Metanephros (tissue), 1 donor: ENCODE measurements around the gene S100A3. TPM values are rescaled to one million over a fixed set of nuclear protein-coding genes. Genes with fewer than 3 reads are reported as not detected.

Experiments used
- total RNA-seq: library from RNA; depleted of rRNA; stranded (reverse); fragments of >200 nt; gene quantifications from one replicate; pipeline ENCODE4 v1.2.3, GENCODE V29; 2014

S100A3 gene, protein sequence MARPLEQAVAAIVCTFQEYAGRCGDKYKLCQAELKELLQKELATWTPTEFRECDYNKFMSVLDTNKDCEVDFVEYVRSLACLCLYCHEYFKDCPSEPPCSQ
- total RNA-seq, result not detected

DNA sequence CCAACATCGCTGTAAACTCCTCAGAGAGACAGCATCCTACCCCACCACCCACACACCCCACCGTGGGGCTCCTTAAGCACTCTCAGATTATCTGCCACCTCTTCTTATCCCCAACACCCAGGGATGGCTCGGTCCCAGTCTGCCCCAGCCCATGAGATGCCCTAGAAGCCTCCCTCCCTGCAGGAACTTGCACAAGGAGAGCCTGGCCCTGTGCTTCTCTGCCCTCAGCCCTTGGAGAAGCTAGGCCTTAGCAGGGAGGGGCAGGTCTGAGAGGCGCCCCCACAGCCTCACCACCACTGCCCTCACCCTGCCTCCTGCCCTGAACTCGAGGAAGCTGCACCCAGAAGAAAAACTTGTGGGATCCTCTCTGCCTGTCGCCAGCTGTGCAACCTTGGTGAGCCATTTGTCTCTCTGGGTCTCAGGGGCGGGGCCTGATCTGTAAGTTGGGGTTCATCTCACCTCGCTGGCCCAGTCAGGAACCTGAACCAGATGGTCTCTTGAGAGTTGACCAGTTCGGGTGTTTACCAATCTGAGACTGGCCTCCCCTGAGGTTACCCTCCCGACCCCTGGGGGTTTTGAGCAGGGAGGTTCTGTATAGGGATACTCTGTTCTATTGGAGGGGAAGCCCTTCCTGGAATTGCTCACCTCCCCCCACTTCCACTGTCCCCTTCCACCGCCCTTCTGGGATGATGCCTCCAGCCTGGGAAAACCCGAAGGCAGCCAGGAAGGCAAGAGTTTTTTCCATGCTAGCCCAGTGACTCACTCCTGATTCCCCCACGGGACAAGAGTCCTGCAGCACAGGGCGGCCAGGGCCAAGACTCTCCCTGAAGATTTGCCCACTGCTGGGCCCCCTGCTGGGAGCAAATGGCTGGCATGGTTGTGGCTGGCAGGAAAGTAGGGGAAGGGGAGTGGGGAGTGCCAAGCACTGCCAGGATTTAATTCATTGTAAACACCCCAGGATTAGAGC is at the start of gene S100A3:
TSS of gene S100A3 (minus strand) at position 537 of the 967 bp plus-strand sequence. CDS start 773 bp downstream, outside the sequence.

DNA sequence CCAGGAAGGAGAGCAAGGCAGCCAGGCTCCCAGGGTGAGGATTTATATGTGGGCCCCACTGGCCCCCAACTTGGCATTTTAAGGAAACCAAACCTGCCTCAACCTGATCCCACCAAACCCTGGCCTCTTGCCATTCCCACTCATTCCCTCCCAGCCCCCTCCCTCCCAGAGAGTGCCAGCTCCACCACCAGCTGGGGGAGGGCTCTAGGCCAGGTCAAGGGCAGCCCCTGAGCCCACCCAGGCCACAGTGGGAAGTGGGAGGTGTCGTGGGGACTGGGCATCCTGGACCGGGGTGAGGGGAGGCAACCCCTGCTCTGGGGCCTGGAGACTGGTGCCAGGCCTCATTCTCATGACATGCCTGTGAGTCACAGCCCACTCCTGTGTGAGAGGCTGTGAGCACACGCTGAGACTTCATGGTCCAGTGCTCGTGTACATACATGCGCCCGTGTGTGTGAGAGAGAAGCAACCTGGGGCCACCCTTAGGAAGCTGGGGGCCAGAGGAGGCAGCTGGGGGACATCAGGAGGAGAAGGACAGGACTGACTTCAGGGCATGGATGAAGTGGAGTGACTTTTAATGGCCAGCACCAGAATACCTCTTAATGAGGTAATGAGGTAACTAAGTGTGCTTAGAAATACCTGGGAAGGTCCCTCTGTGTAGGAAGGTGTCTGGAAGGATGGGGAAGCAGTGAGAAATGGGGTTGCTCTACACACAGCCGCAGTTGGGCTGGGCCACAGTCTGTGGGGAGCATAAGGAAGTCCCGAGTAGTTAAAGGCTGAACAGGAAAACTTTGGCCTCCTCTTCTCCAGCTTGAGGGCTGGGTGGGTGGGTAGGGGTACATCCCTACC is 16.7 kb upstream of the S100A3 start, which contains the start of gene S100A2:
TSS of gene S100A2 (minus strand) at position 316 of the 846 bp plus-strand sequence. CDS start 1,967 bp downstream, outside the sequence.

DNA sequence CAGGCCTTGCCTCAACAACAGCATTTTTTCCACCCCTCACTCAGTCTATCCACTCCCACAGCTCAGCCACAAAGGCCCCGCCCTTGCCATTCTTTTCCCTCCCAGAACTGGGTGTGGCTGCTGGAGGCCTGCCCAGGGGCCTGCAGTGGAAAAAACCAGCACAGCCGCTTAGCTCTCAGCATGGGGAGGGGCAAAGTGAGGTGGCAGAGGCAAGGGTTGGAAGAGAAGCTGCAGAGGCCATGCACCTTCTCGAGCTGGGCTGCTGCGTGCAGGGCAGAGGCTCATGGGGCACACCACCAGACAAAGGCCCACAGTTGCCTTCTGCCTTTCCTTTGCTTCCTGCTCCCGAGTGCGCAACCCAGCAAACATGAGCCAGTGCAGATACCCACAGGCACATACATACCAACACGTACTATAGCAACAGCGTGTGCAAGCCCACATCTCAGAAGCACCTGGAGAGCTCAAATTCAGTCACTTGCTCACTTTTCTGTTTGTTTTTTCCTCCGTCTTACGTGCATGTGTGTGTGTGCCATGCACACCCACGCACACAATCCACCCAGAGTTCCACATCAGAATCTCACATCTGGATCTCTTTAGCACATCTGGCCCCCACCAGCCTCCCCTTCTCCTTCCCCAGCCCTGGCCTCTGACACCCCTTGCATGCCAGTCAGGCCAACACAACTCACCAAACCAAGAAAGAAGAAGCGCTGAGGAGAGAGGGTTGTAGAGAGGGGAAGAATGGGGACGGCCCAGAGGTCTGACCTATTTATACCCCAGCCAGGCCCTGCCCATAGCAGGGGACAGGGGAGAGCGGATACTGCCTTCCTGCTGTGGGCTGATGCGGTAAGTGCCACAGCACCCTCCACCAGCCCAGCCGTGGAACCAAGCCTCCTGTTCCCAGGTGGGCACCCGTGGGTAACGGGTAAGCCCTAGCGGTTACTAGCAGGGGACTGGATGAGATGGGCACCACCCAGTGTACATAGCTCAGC is 3.7 kb downstream of the S100A3 start, which contains the start of gene S100A4:
TSS of gene S100A4 (minus strand) at position 740 of the 989 bp plus-strand sequence. CDS start 1,012 bp downstream, outside the sequence.

DNA sequence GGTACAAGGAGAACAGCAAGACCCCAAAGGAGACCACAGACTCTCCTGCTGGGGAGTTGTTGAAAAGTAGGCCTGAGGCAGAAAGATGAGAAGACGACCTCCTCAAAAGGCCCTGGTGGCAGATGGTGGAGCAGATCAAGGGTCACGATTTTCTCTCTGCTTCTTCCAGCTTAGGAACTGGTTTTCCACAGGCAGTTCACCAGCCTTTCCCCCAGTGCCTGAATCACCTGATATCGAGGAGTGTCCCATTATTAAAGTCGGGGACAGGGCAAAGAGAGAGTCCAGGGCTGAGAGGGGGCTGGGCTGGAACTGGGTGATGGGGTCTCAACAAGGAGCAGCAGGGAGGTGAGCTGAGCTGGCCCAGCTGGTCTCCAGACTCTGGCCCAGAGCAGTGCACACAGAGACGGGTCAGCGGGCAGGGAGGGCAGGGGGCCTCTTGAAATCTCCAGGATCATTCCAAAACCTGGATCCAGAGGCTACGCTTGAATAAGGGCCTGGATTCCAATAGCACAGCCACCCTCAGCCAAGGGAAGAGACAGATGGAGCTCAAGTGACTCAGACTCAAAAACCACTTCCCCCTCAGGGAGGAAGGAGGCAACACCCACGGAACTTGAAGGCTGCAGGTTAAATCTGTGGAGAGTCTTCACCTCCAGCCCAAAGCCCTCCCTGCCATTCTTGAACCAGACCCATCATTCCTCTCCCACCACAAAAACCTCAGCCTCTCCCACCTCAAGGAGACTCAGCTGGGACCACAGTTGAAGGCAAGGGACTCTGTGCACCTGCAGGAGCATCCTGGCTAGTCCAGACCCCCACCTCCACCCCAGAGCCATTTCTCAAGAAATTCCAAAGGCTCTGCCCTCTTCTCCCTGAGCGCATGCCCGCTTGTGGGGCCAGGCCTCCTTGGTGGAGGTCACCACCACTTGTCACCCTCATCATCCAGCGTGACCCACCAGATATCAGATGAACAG is 8.4 kb downstream of the S100A3 start, which contains the start of gene S100A5:
TSS of gene S100A5 (minus strand) at position 541 of the 968 bp plus-strand sequence. CDS start 743 bp downstream, outside the sequence.

DNA sequence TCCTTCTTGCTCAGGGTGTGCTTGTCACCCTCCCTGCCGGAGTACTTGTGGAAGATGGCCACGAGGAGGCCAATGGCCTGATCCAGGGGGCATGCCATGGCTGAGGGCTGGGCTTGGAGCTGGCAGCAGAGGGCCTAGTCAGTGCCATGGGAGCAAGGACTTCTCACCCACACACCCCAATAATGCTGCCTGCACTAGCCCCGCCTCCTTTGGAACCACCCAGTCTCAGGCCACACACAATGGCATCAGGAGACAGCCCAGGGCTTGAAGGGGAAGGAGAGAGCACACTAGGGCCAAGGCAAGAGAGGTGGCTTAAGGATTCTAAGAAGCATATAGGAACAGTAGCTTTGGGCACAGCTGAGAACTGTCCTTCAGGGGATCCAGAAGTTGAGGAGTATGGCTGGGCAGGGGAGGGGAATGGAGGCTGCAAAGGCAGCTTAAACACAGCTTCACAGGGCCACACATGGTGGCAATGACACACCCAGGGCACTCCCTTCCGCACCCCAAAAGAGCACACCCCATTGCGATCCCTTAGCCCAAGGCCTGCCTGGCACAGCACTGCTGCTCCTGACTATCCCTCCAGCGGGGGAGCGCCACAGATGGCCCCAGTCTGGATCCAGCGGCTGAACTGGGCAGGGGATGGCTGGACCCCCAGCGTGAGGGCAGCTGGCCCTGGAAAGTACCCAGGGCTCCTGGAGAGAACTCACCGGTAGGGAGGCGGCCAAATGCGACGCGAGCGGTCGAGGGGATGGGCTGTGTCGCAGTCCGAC is 13.6 kb downstream of the S100A3 start, which contains the start of gene S100A6:
TSS of gene S100A6 (minus strand) at position 750 of the 770 bp plus-strand sequence. CDS start at position 98, 652 bp downstream.

Other genes with a start within 250 kb of the S100A3 start
- gene PGLYRP3, start 236.3 kb downstream of the S100A3 start, total RNA-seq, result not detected
- gene PGLYRP4, start 200.4 kb downstream of the S100A3 start, total RNA-seq, result not detected
- 258 TPM for gene S100A9, start 191.4 kb downstream of the S100A3 start, total RNA-seq
- 32.5 TPM for gene S100A12, start 173.6 kb downstream of the S100A3 start, total RNA-seq
- gene S100A8, start 158.2 kb downstream of the S100A3 start, total RNA-seq, result 89.2 TPM
- not detected for gene S100A7A, start 132.7 kb downstream of the S100A3 start, total RNA-seq
- gene S100A7, start 88.6 kb downstream of the S100A3 start, total RNA-seq, result not detected
- 221 TPM for gene S100A6, start 13.3 kb downstream of the S100A3 start, total RNA-seq
- 0.82 TPM for gene S100A5, start 8.3 kb downstream of the S100A3 start, total RNA-seq
- 37.4 TPM for gene S100A4, start 3.5 kb downstream of the S100A3 start, total RNA-seq
- gene S100A2, start 16.6 kb upstream of the S100A3 start, total RNA-seq, result 5.3 TPM
- gene S100A16, start 63.9 kb upstream of the S100A3 start, total RNA-seq, result 78.6 TPM
- 5.7 TPM for gene S100A14, start 67.1 kb upstream of the S100A3 start, total RNA-seq
- gene S100A13, start 78.2 kb upstream of the S100A3 start, total RNA-seq, result 71.6 TPM
- gene S100A1, start 79.2 kb upstream of the S100A3 start, total RNA-seq, result 5.3 TPM
- 81.1 TPM for gene CHTOP, start 84.8 kb upstream of the S100A3 start, total RNA-seq
- gene SNAPIN, start 109.4 kb upstream of the S100A3 start, total RNA-seq, result 39.3 TPM
- 133 TPM for gene ILF2, start 121.7 kb upstream of the S100A3 start, total RNA-seq
- gene NPR1, start 129.4 kb upstream of the S100A3 start, total RNA-seq, result 61.4 TPM
- gene INTS3, start 178.8 kb upstream of the S100A3 start, total RNA-seq, result 67.8 TPM
- gene SLC27A3, start 226.1 kb upstream of the S100A3 start, total RNA-seq, result 30.2 TPM